CD4-positive, alpha-beta T cell (primary cell): ENCODE data around the gene MAN1A2. TPM values are rescaled to one million over a fixed set of nuclear protein-coding genes. Genes with fewer than 3 reads are reported as not detected.
"Not testable (repeated sequence)": the region's sequence is repeated elsewhere in the genome, so short reads cannot be mapped to it uniquely, and the experiment has no call there.

Experiments
- ATAC-seq: fragments of 200-7000 bp; cut with Tn5 transposase; one replicate; pipeline ENCODE4 v1.10.0; 2022; ENCODE audit warnings: mild to moderate bottlenecking; ENCODE audit not compliant: poor library complexity
- CTCF ChIA-PET: fragments of 350-600 bp; sonication (Branson Sonifier 250); formaldehyde crosslinking; loops from one replicate; lab custom pipeline; 2021; ENCODE audit warnings: antibody characterized with exemption, inconsistent platforms; lab: Charles Lee
- POLR2A ChIA-PET: fragments of 350-600 bp; sonication (Branson Sonifier 250); formaldehyde crosslinking; loops from one replicate; lab custom pipeline; 2021; ENCODE audit warnings: antibody characterized with exemption, inconsistent platforms; lab: Charles Lee
- DNase-seq, 14 experiments: peaks; one replicate each; pipeline ENCODE4 v3.0.0-alpha.2; 2013 to 2020; ENCODE audit warnings: mixed read lengths in 2 of 14
- H3K27ac ChIP-seq, 2 donors: one replicate each; pipeline versions ENCODE4 v1.5.1 to v1.7.0; 2013; ENCODE audit warnings: low read length in 2 of 2, low read depth in 1 of 2, mild to moderate bottlenecking in 1 of 2
- H3K27me3 ChIP-seq, 2 experiments: 1 replicate in 1 of 2; 2 replicates in 1 of 2; pipeline versions ENCODE4 v1.6.1 to v1.7.0; 2013; ENCODE audit warnings: low read length in 2 of 2, control low read depth in 1 of 2, mild to moderate bottlenecking in 1 of 2, moderate library complexity in 1 of 2; ENCODE audit not compliant: insufficient read depth in 2 of 2, control insufficient read depth in 1 of 2
- H3K36me3 ChIP-seq: one replicate; pipeline ENCODE4 v1.6.1; 2013; ENCODE audit warnings: low read length, control low read depth; ENCODE audit not compliant: insufficient read depth
- H3K4me1 ChIP-seq: one replicate; pipeline ENCODE4 v1.6.1; 2013; ENCODE audit warnings: low read length, control low read depth; ENCODE audit not compliant: insufficient read depth
- H3K4me3 ChIP-seq: one replicate; pipeline ENCODE4 v1.5.1; 2013; ENCODE audit warnings: mild to moderate bottlenecking, low read length, moderate library complexity
- H3K9me3 ChIP-seq, 2 experiments: 1 replicate in 1 of 2; 2 replicates in 1 of 2; pipeline versions ENCODE4 v1.6.1 to v1.7.0; 2013; ENCODE audit warnings: low read length in 2 of 2, mild to moderate bottlenecking in 2 of 2, control low read depth in 1 of 2, moderate library complexity in 1 of 2; ENCODE audit not compliant: control insufficient read depth in 1 of 2, insufficient read depth in 1 of 2
- H3K27ac Mint-ChIP-seq: one replicate; pipeline ENCODE4 v1.8.0; 2020; ENCODE audit warnings: mixed read lengths
- H3K27me3 Mint-ChIP-seq: one replicate; pipeline ENCODE4 v1.8.0; 2021; ENCODE audit warnings: mixed read lengths
- H3K36me3 Mint-ChIP-seq: one replicate; pipeline ENCODE4 v1.8.0; 2021; ENCODE audit warnings: low read depth, mixed read lengths
- H3K4me1 Mint-ChIP-seq: one replicate; pipeline ENCODE4 v1.8.0; 2021; ENCODE audit warnings: low read depth, mixed read lengths
- H3K4me3 Mint-ChIP-seq: one replicate; pipeline ENCODE4 v1.8.0; 2020; ENCODE audit warnings: mild to moderate bottlenecking, mixed read lengths
- H3K9me3 Mint-ChIP-seq: one replicate; pipeline ENCODE4 v1.8.0; 2020; ENCODE audit warnings: mixed read lengths
- CTCF ChIP-seq: fragments of 200-600 bp; IDR thresholded peaks from one replicate; pipeline ENCODE4 v1.8.0; 2022; ENCODE audit warnings: antibody characterized with exemption, mild to moderate bottlenecking
- intact Hi-C, 2 experiments: fragments of 100-400 bp; cut with DNase I in 1 of 2; cut with micrococcal nuclease in 1 of 2; formaldehyde crosslinking; loops; one replicate each; pipeline versions ENCODE4 v1.15.1 to v1.9.0; 2023 to 2025; cut with DNase I, micrococcal nuclease
- total RNA-seq, 174 experiments: library from RNA in 2 of 174; stranded (reverse) in 2 of 174; gene quantifications; one replicate each; pipeline ENCODE4 v1.2.3 and lab custom pipeline; 2021 to 2026

The MAN1A2 gene
- total RNA-seq, 2 experiments from 2014 or later: 45.6 to 49.7 TPM

GRCh38 chr1:117447661-117448060, 80.4 kb downstream of the MAN1A2 start:
- H3K9me3 Mint-ChIP-seq: peaks cover 15% of the 10 kb centered on the region

GRCh38 chr1:117452216-117452615, 85.0 kb downstream of the MAN1A2 start:
- Histone ChIP-seq H3K4me1 (no peaks in the 10 kb centered on the region), H3K27me3 (no peaks in the 10 kb centered on the region), H3K4me3 (no peak overlapping the region), H3K27ac (no peak overlapping the region), H3K9me3 (peaks cover 0 to 14% of the 10 kb centered on the region in 2 experiments), H3K36me3 (peaks cover 23% of the 10 kb centered on the region)
- CTCF ChIA-PET: no interaction called here
- TF ChIP-seq CTCF: no peak
- Mint-ChIP-seq H3K27ac (no peak overlapping the region), H3K4me1 (no peaks in the 10 kb centered on the region), H3K27me3 (no peaks in the 10 kb centered on the region), H3K9me3 (peaks cover 10% of the 10 kb centered on the region), H3K4me3 (no peak overlapping the region), H3K36me3 (peaks cover 74% of the 10 kb centered on the region)
- intact Hi-C loops: no loop called here
- ATAC-seq (no peak), DNase-seq (no peak)
- POLR2A ChIA-PET: no interaction called here

More at GRCh38 chr1:117447661-117448060, 80.4 kb downstream of the MAN1A2 start:
- Histone ChIP-seq H3K4me1 (no peaks in the 10 kb centered on the region), H3K36me3 (peaks cover 25% of the 10 kb centered on the region), H3K27ac (no peak overlapping the region), H3K9me3 (peaks cover 0 to 14% of the 10 kb centered on the region in 2 experiments), H3K4me3 (no peak overlapping the region), H3K27me3 (no peaks in the 10 kb centered on the region)
- no peak overlapping the region for H3K4me3 Mint-ChIP-seq
- peaks cover 93% of the 10 kb centered on the region for H3K36me3 Mint-ChIP-seq
- no peak for TF ChIP-seq CTCF
- no peaks in the 10 kb centered on the region for H3K27me3 Mint-ChIP-seq
- no peak overlapping the region for H3K27ac Mint-ChIP-seq
- no peaks in the 10 kb centered on the region for H3K4me1 Mint-ChIP-seq
- ChIA-PET CTCF (no interaction called here), POLR2A (interaction anchor here (0.7 to 0.9 kb wide), 2 partner anchors 25 to 159 kb away, joined by 3 to 4 read pairs; no protein-coding TSS in a partner anchor)
- no peak for DNase-seq
- intact Hi-C loops: loop anchor here in 1 of 2 experiments (10.0 kb wide), 1 partner anchor 133 kb away; no protein-coding TSS in a partner anchor
- ATAC-seq: no peak

- H3K36me3 ChIP-seq: peaks cover 19% of the 10 kb centered on the region
- no peak overlapping the region for H3K4me3 Mint-ChIP-seq
- no peaks in the 10 kb centered on the region for H3K4me1 Mint-ChIP-seq
- peaks cover 0 to 13% of the 10 kb centered on the region in 2 experiments for H3K9me3 ChIP-seq
- intact Hi-C loops: no loop called here
- peaks cover 67% of the 10 kb centered on the region for H3K36me3 Mint-ChIP-seq
- ChIA-PET POLR2A (no interaction called here), CTCF (no interaction called here)
- no peaks in the 10 kb centered on the region for H3K4me1 ChIP-seq
- no peak for ATAC-seq
- H3K27me3 ChIP-seq: no peaks in the 10 kb centered on the region
- peaks cover 8% of the 10 kb centered on the region for H3K9me3 Mint-ChIP-seq
- no peak for TF ChIP-seq CTCF
- H3K27ac ChIP-seq: no peak overlapping the region
- H3K27me3 Mint-ChIP-seq: no peaks in the 10 kb centered on the region
- no peak for DNase-seq
- no peak overlapping the region for H3K27ac Mint-ChIP-seq
- H3K4me3 ChIP-seq: no peak overlapping the region
Observed at GRCh38 chr1:117453958-117454357, 86.7 kb downstream of the MAN1A2 start.

- H3K27me3 Mint-ChIP-seq, H3K4me3 ChIP-seq, H3K36me3 ChIP-seq, POLR2A ChIA-PET, H3K27ac ChIP-seq, intact Hi-C loops, H3K4me1 Mint-ChIP-seq, H3K27ac Mint-ChIP-seq, H3K9me3 Mint-ChIP-seq, ATAC-seq, H3K4me3 Mint-ChIP-seq, H3K9me3 ChIP-seq, DNase-seq, H3K27me3 ChIP-seq, CTCF ChIA-PET, H3K4me1 ChIP-seq: not testable (repeated sequence)
- peaks cover 49% of the 10 kb centered on the region for H3K36me3 Mint-ChIP-seq
Observed at GRCh38 chr1:117458410-117458809, 91.2 kb downstream of the MAN1A2 start.
